ENCODE data around the gene IL34.

IL34 gene

DNA sequence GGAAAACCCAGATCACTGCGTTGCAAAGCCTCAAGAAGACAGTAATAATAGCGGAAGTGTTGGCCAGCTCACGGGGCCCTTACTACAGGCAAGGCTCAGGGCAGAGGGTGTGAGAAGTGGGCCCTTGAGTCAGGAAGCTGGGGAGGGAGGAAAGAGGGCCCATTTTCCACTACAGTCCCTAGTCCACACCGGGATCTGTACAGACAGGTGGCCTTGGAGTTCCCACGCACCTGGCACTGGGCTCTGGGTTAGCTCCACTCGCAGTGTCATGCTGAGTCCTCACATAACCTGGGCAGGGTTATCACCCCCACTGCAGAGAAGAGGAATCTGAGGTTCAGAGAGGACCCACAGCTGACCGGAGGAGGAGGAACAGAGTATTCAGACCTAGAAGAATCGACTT lies 56.3 kb downstream of the IL34 start:
- DNase-seq (ENCODE audit: low spot score): no peak
- TF ChIP-seq, protein P1, sequence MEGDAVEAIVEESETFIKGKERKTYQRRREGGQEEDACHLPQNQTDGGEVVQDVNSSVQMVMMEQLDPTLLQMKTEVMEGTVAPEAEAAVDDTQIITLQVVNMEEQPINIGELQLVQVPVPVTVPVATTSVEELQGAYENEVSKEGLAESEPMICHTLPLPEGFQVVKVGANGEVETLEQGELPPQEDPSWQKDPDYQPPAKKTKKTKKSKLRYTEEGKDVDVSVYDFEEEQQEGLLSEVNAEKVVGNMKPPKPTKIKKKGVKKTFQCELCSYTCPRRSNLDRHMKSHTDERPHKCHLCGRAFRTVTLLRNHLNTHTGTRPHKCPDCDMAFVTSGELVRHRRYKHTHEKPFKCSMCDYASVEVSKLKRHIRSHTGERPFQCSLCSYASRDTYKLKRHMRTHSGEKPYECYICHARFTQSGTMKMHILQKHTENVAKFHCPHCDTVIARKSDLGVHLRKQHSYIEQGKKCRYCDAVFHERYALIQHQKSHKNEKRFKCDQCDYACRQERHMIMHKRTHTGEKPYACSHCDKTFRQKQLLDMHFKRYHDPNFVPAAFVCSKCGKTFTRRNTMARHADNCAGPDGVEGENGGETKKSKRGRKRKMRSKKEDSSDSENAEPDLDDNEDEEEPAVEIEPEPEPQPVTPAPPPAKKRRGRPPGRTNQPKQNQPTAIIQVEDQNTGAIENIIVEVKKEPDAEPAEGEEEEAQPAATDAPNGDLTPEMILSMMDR (IDR thresholded peaks at IDR 0.05; ENCODE audit: extremely low read depth, missing control alignments): no peak

DNA sequence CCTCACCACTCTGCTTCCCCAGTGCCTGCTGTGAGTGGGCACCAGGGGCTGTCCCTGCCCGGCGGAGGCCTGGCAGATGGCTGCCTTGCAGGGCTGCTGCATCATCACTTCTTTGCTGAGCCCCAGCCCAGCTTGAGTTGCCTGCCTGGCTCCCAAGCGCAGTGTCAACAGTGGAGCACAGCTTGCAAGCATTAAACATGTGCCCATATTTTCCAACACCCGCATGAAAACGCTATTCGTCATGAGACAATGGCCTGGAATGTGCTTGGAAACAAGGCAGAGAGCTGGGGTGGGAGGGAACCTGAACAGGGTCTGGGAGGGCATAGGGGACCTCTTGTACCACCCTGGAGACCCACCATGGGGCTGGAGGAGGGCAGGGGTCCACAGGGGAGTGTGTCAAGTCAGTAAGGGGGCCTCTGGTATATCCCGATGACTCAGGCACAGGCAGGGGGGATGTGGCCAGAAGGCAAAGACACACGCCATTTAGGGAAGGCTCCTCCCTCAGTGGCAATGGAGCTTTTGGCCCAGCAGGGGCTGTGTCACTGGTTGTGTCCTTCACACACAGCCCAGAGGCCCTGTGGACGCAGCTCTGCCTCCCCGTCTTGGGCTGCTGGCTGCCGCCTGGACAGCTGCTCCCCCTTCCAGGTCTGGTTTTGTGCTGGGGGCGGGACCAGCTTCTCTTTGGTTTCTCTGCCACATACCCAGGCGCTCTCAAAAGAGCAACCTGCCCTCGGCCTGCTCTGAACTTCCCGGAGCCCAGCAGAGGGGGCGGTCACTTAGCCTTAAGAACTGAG lies 56.9 kb downstream of the IL34 start:
- DNase-seq (ENCODE audit: low spot score): no peak
- TF ChIP-seq, protein P1 (IDR thresholded peaks at IDR 0.05; ENCODE audit: extremely low read depth, missing control alignments): no peak

DNA sequence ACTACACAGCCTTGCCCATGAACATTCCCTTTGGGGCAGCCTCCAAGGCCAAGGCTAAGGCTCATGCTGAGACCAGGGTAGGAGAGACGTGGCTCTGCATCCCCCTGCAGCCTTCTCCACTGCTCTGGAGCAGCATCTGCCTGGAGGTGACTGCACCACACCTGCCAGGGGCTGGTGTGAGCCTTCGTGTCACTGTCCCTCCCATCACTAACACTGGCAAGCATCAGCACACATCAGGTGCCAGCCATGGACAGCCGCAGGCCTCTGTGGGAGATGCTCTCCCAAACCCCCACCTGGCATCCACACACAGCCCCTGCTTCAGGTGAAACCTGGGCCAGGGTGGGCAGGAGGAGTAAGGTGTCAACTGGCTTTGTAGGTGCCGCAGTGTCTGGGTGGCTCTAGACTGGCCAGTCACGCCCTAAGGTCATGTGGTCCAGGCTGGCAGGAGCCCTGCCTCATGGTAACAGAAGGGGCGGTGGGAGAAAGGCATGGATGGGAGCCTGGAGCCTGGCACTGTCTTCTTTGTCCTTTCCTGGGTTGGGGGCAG lies 57.5 kb downstream of the IL34 start:
- TF ChIP-seq, protein P1 (IDR thresholded peaks at IDR 0.05; ENCODE audit: extremely low read depth, missing control alignments): no peak
- DNase-seq (ENCODE audit: low spot score): no peak

DNA sequence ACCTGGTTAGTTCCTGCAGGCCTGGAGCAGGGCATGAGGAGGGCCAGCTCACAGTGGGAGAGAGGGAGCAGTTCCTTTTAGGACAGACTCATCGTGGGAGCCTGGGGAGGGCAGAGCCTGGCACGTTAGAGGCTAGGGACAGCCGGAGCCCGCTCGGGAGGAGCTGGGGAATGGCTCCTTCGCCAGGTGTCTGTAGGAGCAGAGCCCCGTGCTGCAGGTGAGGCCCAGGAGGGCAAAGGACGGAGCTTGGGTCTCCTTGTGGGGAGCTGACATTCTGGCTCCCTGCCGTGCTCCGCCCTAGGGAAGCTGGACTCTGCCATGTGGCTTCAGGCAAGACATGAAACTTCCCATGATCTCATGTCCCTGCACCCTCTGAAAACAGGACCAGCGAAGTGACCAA lies 58.2 kb downstream of the IL34 start:
- TF ChIP-seq, protein P1 (IDR thresholded peaks at IDR 0.05; ENCODE audit: extremely low read depth, missing control alignments): no peak
- no peak for DNase-seq (ENCODE audit: low spot score)

DNA sequence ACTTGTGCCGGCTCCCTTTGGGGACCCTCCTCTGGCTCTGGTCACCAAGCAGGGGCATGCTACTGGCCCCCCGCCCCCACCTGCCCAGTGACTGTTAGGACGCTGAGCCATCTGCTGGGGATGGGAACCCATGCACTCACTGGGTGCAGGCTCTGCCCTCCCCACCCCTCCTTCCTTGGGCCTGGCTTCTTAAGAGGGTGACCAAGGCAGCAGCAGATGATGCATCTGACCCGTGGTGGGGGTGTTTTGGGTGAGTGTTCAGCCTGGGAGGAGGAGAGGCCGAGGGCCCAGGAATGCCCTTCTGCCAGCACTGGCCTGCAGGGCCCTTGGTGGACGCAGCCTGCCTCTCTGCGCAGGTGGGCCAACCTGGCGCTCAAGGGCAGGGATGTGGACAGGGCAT lies 58.7 kb downstream of the IL34 start:
- TF ChIP-seq, protein P1 (IDR thresholded peaks at IDR 0.05; ENCODE audit: extremely low read depth, missing control alignments): no peak
- no peak for DNase-seq (ENCODE audit: low spot score)

DNA sequence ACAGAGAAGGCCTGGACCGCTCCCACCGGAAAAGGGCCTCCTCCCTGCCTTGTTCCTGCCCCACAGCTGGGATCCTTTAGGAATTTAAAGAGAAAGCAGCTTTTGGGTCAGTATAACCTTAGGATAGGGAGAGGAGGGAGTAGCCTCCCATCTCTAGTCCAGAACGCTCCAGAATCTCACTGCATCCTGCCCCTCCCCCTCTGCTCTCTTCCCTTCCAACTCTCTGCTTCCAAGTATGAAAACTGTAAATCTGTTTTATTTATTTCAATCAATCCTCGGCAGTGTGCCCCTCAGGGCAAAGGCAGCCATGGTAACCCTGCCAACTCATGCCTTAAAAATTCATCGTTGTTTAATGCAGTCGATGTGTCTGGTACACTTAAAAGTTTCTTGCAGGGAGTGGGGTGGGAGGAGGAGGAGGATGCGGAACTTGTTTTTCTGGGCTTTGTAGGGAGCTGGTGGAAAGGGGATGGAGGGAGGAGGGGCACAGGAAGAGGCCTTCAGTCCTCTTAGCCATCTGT lies 60.6 kb downstream of the IL34 start:
- no peak for DNase-seq (ENCODE audit: low spot score)
- TF ChIP-seq, protein P1 (IDR thresholded peaks at IDR 0.05; ENCODE audit: extremely low read depth, missing control alignments): no peak

Measured in GM20000 (cell line).